ENCODE measurements around the gene OR6T1. TPM values are rescaled to one million over a fixed set of nuclear protein-coding genes. Genes with fewer than 3 reads are reported as not detected.

The OR6T1 gene
- total and polyA plus RNA-seq, 3 donors from 2014 or later: 0.71 TPM; not detected in 2

DNA sequence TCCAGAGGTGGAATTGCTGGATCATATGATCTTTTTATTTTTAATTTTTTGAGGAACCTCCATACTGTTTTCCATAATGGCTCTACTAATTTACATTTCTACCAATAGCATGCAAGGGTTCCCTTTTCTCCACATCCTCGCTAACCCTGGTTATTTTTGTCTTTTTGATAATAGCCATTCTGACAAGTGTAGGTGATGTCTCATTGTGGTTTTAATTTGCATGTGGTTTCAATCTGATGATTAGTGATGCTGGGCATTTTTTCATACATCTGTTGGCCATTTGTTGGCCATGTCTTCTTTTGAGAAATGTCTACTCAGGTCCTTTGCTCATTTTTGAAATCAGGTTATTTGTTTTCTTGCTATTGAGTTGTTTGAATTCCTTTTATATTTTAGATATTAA lies 19.6 kb downstream of the OR6T1 start:
- H3K9me3 ChIP-seq: no peaks in the 10 kb centered on the region
- H3K4me1 ChIP-seq: no peaks in the 10 kb centered on the region
- no peak for DNase-seq
- no peak for TF ChIP-seq POLR2A (IDR thresholded peaks at IDR 0.05)
- TF ChIP-seq, protein P1, sequence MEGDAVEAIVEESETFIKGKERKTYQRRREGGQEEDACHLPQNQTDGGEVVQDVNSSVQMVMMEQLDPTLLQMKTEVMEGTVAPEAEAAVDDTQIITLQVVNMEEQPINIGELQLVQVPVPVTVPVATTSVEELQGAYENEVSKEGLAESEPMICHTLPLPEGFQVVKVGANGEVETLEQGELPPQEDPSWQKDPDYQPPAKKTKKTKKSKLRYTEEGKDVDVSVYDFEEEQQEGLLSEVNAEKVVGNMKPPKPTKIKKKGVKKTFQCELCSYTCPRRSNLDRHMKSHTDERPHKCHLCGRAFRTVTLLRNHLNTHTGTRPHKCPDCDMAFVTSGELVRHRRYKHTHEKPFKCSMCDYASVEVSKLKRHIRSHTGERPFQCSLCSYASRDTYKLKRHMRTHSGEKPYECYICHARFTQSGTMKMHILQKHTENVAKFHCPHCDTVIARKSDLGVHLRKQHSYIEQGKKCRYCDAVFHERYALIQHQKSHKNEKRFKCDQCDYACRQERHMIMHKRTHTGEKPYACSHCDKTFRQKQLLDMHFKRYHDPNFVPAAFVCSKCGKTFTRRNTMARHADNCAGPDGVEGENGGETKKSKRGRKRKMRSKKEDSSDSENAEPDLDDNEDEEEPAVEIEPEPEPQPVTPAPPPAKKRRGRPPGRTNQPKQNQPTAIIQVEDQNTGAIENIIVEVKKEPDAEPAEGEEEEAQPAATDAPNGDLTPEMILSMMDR (IDR thresholded peaks at IDR 0.05): no peak
- WGBS, 2 donors: 88 to 100% methylated on average over 1 of the region's 1 CpG
- no peak overlapping the region for H3K4me3 ChIP-seq
- intact Hi-C loops (cut with DNase I; ENCODE audit: low total_unique reads): no loop called here
- no peaks in the 10 kb centered on the region for H3K27me3 ChIP-seq
- no peak overlapping the region for H3K27ac ChIP-seq
- no peaks in the 10 kb centered on the region for H3K36me3 ChIP-seq (ENCODE audit: low read depth, missing control alignments)

DNA sequence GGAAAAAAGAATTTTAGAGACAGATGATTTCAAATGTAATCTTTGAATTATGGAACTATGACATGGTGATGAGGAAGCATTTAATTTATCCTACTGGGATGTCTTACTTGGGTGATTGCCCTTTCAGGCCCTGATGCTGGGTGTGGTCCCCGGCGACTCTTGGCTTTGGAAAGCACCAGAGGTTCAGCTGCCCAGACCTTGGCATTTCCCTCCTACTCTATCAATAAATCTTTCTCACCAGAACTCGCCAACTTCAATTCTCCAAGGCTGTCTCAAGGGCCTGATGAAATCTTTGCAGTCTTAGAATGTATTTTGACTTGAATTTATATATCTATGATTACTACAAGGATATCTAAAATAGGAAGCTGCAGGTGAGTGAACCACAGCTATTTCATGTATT lies 22.7 kb downstream of the OR6T1 start:
- Histone ChIP-seq H3K9me3 (no peaks in the 10 kb centered on the region), H3K4me3 (no peak overlapping the region), H3K27me3 (no peaks in the 10 kb centered on the region), H3K27ac (no peak overlapping the region), H3K36me3 (ENCODE audit: low read depth, missing control alignments) (no peaks in the 10 kb centered on the region), H3K4me1 (no peaks in the 10 kb centered on the region)
- no peak for DNase-seq
- intact Hi-C loops (cut with DNase I; ENCODE audit: low total_unique reads): no loop called here
- no peak for TF ChIP-seq POLR2A (IDR thresholded peaks at IDR 0.05)
- TF ChIP-seq, protein P1 (IDR thresholded peaks at IDR 0.05): no peak
- WGBS, 2 donors: 66 to 75% methylated on average over 3 of the region's 3 CpGs

DNA sequence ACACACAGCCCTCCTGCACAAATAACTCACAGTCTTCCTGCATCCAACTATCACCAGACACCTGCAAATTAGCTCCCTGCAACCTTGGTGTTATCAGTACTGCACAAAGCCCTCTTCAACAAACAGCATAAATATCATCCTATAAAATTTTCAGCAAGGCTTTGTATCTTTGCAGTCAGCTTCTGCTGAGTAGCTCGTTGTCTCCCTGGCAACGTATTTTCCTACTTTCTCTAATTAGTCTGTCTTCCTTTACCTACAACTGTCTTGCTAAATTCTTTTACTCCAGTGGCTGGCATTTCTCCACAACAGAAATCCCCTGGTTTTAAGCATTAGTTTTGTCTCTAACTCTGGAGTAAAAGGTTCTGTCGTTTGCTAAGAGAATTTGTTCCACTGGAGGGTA lies 37.8 kb downstream of the OR6T1 start:
- no peak for DNase-seq
- H3K4me1 ChIP-seq: peaks cover 9% of the 10 kb centered on the region
- H3K27ac ChIP-seq: no peak overlapping the region
- H3K27me3 ChIP-seq: no peaks in the 10 kb centered on the region
- H3K36me3 ChIP-seq (ENCODE audit: low read depth, missing control alignments): no peaks in the 10 kb centered on the region
- H3K4me3 ChIP-seq: no peak overlapping the region
- 27 to 28% methylated on average over 3 of the region's 3 CpGs for WGBS, 2 donors
- intact Hi-C loops (cut with DNase I; ENCODE audit: low total_unique reads): no loop called here
- no peak for TF ChIP-seq POLR2A (IDR thresholded peaks at IDR 0.05)
- TF ChIP-seq, protein P1 (IDR thresholded peaks at IDR 0.05): no peak
- H3K9me3 ChIP-seq: no peaks in the 10 kb centered on the region

DNA sequence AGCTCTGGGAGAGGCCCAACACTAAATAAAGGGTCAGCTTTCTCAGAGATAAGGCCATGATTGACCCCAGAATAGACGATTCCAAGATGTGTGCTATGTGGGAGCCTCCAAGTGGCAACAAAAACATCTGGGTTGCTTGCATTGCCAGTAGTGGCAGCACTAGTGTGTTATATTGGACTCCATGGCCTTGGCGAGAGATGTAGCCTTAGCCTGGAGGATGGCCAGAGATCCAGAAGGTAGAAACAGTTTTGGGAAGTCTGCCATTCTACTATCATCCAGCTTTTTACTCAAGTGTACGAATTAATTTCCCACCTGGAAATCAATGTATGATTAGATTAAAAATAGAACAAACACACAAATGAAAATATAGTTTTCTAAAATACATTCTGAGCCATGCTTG lies 38.7 kb downstream of the OR6T1 start:
- 36 to 39% methylated on average over 3 of the region's 3 CpGs for WGBS, 2 donors
- no peak overlapping the region for H3K27ac ChIP-seq
- no peaks in the 10 kb centered on the region for H3K9me3 ChIP-seq
- intact Hi-C loops (cut with DNase I; ENCODE audit: low total_unique reads): no loop called here
- H3K27me3 ChIP-seq: no peaks in the 10 kb centered on the region
- no peak overlapping the region for H3K4me3 ChIP-seq
- TF ChIP-seq, protein P1 (IDR thresholded peaks at IDR 0.05): no peak
- TF ChIP-seq POLR2A (IDR thresholded peaks at IDR 0.05): no peak
- H3K36me3 ChIP-seq (ENCODE audit: low read depth, missing control alignments): no peaks in the 10 kb centered on the region
- H3K4me1 ChIP-seq: peaks cover 9% of the 10 kb centered on the region
- DNase-seq: no peak

DNA sequence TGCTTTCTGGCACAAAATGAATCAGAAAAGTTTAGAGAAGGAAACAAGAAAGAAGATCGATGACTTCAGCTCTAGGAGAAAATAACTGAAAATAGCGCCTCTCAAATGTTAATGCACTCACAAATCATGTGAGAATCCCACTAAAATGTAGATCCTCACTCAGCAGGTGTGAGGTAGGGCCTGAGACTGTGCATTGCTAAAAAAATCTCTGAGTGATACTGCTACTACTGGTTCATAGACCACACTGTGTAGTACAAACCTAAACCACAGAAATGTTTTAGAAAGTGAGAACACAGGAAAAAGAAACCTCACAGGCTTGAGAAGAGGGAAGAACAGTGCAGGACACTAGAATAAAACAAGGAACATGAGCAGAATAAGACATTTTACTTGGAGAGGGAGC lies 39.7 kb downstream of the OR6T1 start:
- intact Hi-C loops (cut with DNase I; ENCODE audit: low total_unique reads): no loop called here
- Histone ChIP-seq H3K27ac (no peak overlapping the region), H3K36me3 (ENCODE audit: low read depth, missing control alignments) (no peaks in the 10 kb centered on the region), H3K27me3 (no peaks in the 10 kb centered on the region), H3K4me1 (peaks cover 9% of the 10 kb centered on the region), H3K4me3 (no peak overlapping the region), H3K9me3 (no peaks in the 10 kb centered on the region)
- DNase-seq: no peak
- TF ChIP-seq, protein P1 (IDR thresholded peaks at IDR 0.05): no peak
- TF ChIP-seq POLR2A (IDR thresholded peaks at IDR 0.05): no peak
- 75 to 95% methylated on average over 2 of the region's 2 CpGs for WGBS, 2 donors
